Uterus (tissue), 4 donors: Measurements from ENCODE around the gene APP. TPM values are rescaled to one million over a fixed set of nuclear protein-coding genes. Genes with fewer than 3 reads are reported as not detected.
"Not testable (repeated sequence)": the region's sequence is repeated elsewhere in the genome, so short reads cannot be mapped to it uniquely, and the experiment has no call there.

Experiments used
- DNase-seq, 2 donors: peaks; one replicate each; pipeline ENCODE4 v3.0.0-alpha.2; 2019 to 2020
- H3K27ac ChIP-seq, 2 donors: fragments of 200-600 bp; sonication (generic); 1 replicate in 1 of 2; 2 replicates in 1 of 2; pipeline ENCODE4 v1.5.1; 2016 to 2018
- H3K27me3 ChIP-seq, 2 donors: fragments of 200-600 bp; sonication (generic); one replicate each; pipeline ENCODE4 v1.5.1; 2018 to 2019; ENCODE audit warnings: control low read depth in 1 of 2
- H3K36me3 ChIP-seq, 2 donors: fragments of 200-600 bp; sonication (generic); one replicate each; pipeline ENCODE4 v1.5.1; 2019; ENCODE audit warnings: control low read depth in 1 of 2
- H3K4me1 ChIP-seq, 2 donors: fragments of 200-600 bp; sonication (generic); one replicate each; pipeline ENCODE4 v1.5.1; 2018 to 2019; ENCODE audit warnings: control low read depth in 1 of 2
- H3K4me3 ChIP-seq, 2 donors: fragments of 200-600 bp; sonication (generic); 1 replicate in 1 of 2; 2 replicates in 1 of 2; pipeline ENCODE4 v1.5.1; 2018 to 2019; ENCODE audit warnings: mild to moderate bottlenecking in 1 of 2
- H3K9me3 ChIP-seq, 2 donors: fragments of 200-600 bp; sonication (generic); one replicate each; pipeline ENCODE4 v1.5.1; 2019; ENCODE audit warnings: control low read depth in 1 of 2
- CTCF ChIP-seq, 4 experiments: fragments of 200-600 bp in 2 of 4; fragments of 450-650 bp in 2 of 4; sonication (generic) in 2 of 4; IDR thresholded peaks; one replicate each; pipeline ENCODE4 v1.5.1; 2016 to 2019; ENCODE audit warnings: antibody characterized with exemption in 4 of 4, mild to moderate bottlenecking in 2 of 4, moderate library complexity in 1 of 4
- POLR2A ChIP-seq, 2 donors: fragments of 450-650 bp; IDR thresholded peaks; one replicate each; pipeline ENCODE4 v1.6.1; 2016; ENCODE audit warnings: antibody characterized with exemption in 2 of 2, mild to moderate bottlenecking in 1 of 2, moderate library complexity in 1 of 2
- intact Hi-C: fragments of 100-400 bp; cut with DNase I; formaldehyde crosslinking; loops from one replicate; pipeline ENCODE4 v1.15.1; 2023; ENCODE audit warnings: low total_unique reads
- total RNA-seq, 4 donors: library from RNA; depleted of rRNA in 3 of 4; stranded (reverse); fragments of >200 nt in 3 of 4; gene quantifications; one replicate each; pipeline versions ENCODE4 v1.1.0 to v1.2.4, GENCODE V29; 2014 to 2023
- donor health status: DM: yes; HTN: yes; CAD: no.

APP gene
- total RNA-seq, 4 donors from 2014 or later = 212 to 537 (median 430) TPM

DNA sequence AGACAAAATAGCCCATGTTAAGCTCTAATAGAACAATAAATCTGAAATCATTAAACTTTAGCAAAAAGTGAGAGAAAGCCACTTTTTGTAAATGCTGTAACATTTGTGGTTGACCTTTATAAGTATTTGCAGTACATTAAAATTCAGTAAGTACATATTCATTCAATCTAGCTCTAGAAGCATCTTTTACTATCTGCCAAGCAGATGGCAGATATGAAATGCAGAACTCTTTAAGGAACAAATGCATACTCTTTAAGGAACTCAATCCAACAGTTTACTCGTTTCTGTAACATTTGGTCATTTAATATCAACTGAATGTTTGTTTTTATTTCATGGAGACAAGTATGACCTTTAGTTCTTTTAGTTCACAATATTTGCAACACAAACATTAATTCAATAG, 150.1 kb downstream of the APP start:
- Histone ChIP-seq H3K27me3 (no peaks in the 10 kb centered on the region), H3K36me3 (no peaks in the 10 kb centered on the region), H3K4me1 (no peaks in the 10 kb centered on the region), H3K27ac (no peak overlapping the region), H3K9me3 (no peaks in the 10 kb centered on the region), H3K4me3 (no peak overlapping the region)
- intact Hi-C loops = no loop called here
- TF ChIP-seq POLR2A (IDR thresholded peaks at IDR 0.05) (no peak), CTCF (IDR thresholded peaks at IDR 0.05) (no peak)
- no peak for DNase-seq

DNA sequence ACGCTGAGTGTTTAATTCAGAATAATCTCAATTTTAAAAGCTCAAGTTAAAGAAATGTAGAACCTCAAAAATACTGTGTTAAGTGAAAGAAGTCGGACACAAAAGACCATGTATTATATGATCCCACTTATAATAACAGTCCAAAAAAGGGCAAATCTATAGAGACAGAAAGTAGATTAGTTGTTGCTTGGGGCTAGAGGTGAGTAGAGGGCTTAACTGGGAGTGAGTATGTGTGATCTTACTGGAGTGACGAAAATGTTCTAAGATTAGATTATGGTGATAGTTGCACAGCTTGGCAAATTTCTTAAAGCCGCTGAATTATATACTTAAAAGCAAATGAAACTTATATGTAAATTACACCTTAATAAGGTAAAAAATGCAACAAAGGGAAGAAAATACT, 150.5 kb downstream of the APP start:
- Histone ChIP-seq H3K36me3 (no peaks in the 10 kb centered on the region), H3K27me3 (no peaks in the 10 kb centered on the region), H3K4me1 (no peaks in the 10 kb centered on the region), H3K27ac (no peak overlapping the region), H3K4me3 (no peak overlapping the region), H3K9me3 (no peaks in the 10 kb centered on the region)
- no peak for DNase-seq
- TF ChIP-seq POLR2A (IDR thresholded peaks at IDR 0.05) = no peak
- no peak for TF ChIP-seq CTCF (IDR thresholded peaks at IDR 0.05)
- intact Hi-C loops = no loop called here

- Histone ChIP-seq H3K36me3 (no peaks in the 10 kb centered on the region), H3K4me1 (no peaks in the 10 kb centered on the region), H3K9me3 (no peaks in the 10 kb centered on the region), H3K27me3 (no peaks in the 10 kb centered on the region), H3K4me3 (no peak overlapping the region), H3K27ac (no peak overlapping the region)
- no peak for DNase-seq
- intact Hi-C loops = no loop called here
- no peak for TF ChIP-seq POLR2A (IDR thresholded peaks at IDR 0.05)
- TF ChIP-seq CTCF (IDR thresholded peaks at IDR 0.05) = no peak
Measured at GRCh38 chr21:26019236-26019635, 151.3 kb downstream of the APP start.

- Histone ChIP-seq H3K36me3 (no peaks in the 10 kb centered on the region), H3K27ac (no peak overlapping the region), H3K4me3 (no peak overlapping the region), H3K27me3 (no peaks in the 10 kb centered on the region), H3K4me1 (no peaks in the 10 kb centered on the region), H3K9me3 (no peaks in the 10 kb centered on the region)
- TF ChIP-seq CTCF (IDR thresholded peaks at IDR 0.05) (no peak), POLR2A (IDR thresholded peaks at IDR 0.05) (no peak)
- intact Hi-C loops = no loop called here
- no peak for DNase-seq
Measured at GRCh38 chr21:26013970-26014369, 156.6 kb downstream of the APP start.

DNA sequence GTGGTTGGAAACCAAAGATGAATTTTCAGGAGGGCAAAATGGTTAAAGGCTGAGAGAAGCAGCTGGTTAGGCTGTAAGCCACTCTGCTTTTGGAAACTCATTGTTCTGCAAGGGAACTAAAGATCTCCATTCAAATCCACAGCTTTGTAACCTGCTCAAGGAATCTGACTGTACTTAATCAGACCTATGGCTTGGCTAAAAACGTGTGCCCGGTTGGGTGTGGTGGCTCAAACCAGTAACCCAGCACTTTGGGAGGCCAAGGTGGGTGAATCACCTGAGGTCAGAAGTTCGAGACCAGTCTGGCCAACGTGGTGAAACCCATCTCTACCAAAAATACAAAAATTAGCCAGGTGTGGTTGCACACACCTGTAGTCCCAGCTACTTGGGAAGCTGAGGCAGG, 158.1 kb downstream of the APP start:
- H3K27me3 ChIP-seq, intact Hi-C loops, H3K9me3 ChIP-seq, H3K27ac ChIP-seq, H3K4me3 ChIP-seq, H3K36me3 ChIP-seq, DNase-seq, H3K4me1 ChIP-seq: not testable (repeated sequence)

DNA sequence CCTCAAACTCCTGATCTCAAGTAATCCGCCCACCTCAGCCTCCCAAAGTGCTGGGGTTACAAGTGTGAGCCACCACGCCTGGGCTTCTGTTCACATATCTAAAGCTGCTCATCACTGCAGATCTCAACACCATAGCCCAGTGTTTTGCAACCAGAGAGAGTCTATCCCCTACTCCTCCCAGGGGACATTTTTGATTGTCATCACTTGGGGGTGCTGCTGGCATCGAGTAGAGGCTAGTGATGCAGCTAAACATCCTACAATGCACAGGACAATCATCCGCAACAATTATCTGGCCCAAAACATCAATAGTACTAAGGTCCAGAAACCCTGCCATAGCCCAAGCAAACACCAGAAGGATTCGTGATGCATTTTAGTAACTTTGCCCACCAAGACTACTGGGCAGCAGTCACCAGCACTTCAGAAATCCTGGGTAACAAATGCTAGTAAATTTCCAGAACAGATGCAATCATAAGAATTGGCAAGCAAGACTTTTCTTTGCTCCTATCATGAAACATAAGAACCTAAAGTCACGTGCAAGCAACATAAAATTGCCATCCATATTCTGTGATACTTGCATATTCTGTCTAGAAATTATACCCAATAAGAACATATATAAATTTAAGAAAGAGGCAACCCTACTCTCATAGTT, 159.2 kb downstream of the APP start:
- TF ChIP-seq POLR2A (IDR thresholded peaks at IDR 0.05) (no peak), CTCF (IDR thresholded peaks at IDR 0.05) (no peak)
- DNase-seq = no peak
- intact Hi-C loops = no loop called here
- no peak overlapping the region for H3K4me3 ChIP-seq
- H3K36me3 ChIP-seq = no peaks in the 10 kb centered on the region
- H3K9me3 ChIP-seq = no peaks in the 10 kb centered on the region
- no peaks in the 10 kb centered on the region for H3K4me1 ChIP-seq
- H3K27me3 ChIP-seq = no peaks in the 10 kb centered on the region
- no peak overlapping the region for H3K27ac ChIP-seq
